Fibroblast of pulmonary artery (primary cell): ENCODE results near the gene SORCS2.

Source experiments
- DNase-seq: peaks from one replicate; pipeline ENCODE4 v3.0.0-alpha.2; 2010; ENCODE audit warnings: low read depth
- H3K4me3 ChIP-seq: replicated peaks from 2 replicates; pipeline ENCODE4 v1.5.1; 2011; ENCODE audit warnings: low read depth, mild to moderate bottlenecking, control low read depth, low read length, moderate library complexity
- CTCF ChIP-seq: IDR thresholded peaks from 2 replicates; pipeline ENCODE4 v1.5.1; 2011; ENCODE audit warnings: mild to moderate bottlenecking, control low read depth, low read length, inconsistent platforms; ENCODE audit errors: missing control alignments

The SORCS2 gene

GRCh38 chr4:7358100-7358735 is 165.9 kb downstream of the SORCS2 start:
- TF ChIP-seq CTCF: no peak
- no peak overlapping the region for H3K4me3 ChIP-seq
- peak; percentile 68 for DNase-seq

DNA sequence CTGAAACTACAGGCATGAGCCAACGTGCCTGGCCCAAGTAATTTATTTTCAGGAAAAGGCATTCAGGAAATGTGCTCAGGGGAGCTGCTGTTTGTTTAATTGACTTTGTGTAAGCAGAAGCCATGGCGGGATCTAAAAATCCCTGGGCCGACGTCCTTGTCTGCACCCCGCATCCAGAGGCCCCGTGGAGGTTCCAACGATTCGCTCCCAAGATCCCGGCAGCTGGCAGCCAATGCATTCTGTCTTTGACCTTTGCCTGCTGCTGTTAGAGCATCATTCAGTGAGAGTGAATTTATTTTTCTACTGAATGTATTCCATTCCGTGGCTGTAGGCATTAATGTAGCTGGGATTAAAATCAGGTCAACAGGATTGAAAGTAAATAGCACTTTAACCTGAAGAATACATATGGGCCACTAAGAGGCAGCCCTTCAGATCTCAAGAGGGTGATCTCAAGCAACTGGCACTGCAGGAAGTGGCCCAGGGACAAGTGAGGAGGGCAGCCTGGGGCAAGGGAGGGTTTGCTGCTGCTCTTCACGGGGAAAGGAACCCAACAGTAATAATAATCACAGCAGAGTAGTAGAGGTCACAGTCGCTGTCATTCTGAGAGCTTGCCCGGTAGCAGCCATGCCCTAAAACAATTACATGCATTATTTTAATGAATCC is 167.2 kb downstream of the SORCS2 start:
- H3K4me3 ChIP-seq: no peak overlapping the region
- DNase-seq: no peak
- no peak for TF ChIP-seq CTCF

GRCh38 chr4:7360806-7361205 is 168.5 kb downstream of the SORCS2 start:
- no peak for DNase-seq
- no peak for TF ChIP-seq CTCF

DNA sequence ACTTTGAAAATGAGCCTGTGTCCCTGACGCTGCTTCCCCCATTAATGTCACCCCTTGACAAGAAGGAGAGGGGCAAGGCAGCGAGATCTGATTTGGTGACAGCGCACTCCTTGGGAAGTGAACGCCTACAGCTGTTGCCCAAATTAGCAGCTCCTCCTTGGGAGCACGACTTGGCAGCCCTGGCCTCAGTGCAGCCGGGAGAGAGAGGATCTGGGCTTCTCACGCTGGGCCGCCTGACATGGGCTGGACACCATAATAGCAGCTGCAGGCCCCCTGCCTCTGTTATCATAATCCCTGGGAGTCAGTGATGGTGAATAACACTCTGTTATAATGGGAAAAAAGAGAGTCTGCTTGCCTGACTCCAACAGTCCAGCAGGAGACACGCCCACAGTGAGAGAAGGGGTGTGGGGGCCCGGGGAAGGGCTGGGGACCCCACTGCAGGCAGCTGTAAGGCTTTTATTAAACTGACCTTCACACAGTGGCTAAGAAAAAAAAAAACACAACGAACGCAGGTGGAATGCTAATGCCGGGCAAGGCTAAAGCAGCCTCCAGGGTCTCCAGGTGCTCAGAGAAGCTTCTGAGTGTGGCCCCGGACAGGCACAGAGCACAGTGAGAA is 169.1 kb downstream of the SORCS2 start:
- TF ChIP-seq CTCF: no peak
- H3K4me3 ChIP-seq: no peak overlapping the region
- no peak for DNase-seq

More at GRCh38 chr4:7360806-7361205, 168.5 kb downstream of the SORCS2 start:
- no peak overlapping the region for H3K4me3 ChIP-seq

DNA sequence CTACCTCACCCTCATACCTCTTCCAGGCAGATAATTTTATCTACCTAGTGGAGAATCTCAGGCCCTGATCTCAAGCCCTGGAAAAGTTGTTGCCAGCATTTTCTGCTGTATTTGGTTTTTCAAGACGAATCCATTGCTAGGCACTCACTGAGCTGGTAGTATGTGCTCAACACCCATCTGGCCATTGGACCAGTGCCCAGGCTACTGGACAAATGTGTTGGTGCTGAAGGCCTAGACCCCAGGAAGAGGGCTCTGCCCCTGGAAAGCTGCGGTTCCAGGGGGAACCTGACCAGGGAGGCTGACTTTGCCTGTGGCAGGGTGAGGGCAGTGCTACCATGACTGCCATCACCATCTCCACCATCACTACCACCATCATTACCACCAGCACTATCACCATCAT is 170.0 kb downstream of the SORCS2 start:
- DNase-seq: no peak
- no peak overlapping the region for H3K4me3 ChIP-seq
- no peak for TF ChIP-seq CTCF

- H3K4me3 ChIP-seq: no peak overlapping the region
- TF ChIP-seq CTCF: no peak
- no peak for DNase-seq
These were observed 170.6 kb downstream of the SORCS2 start for GRCh38 chr4:7362862-7363430.
